Liver (tissue), 9 donors: ENCODE data around the gene SLIT3. TPM values are rescaled to one million over a fixed set of nuclear protein-coding genes. Genes with fewer than 3 reads are reported as not detected.

Experiments
- DNase-seq: peaks from one replicate; pipeline ENCODE4 v3.0.0-alpha.2; 2017; ENCODE audit warnings: low spot score
- H3K27ac ChIP-seq, 2 donors: one replicate each; pipeline ENCODE4 v1.7.0; 2013; ENCODE audit warnings: inconsistent platforms in 2 of 2, low read length in 2 of 2, control low read depth in 1 of 2, low read depth in 1 of 2, mild to moderate bottlenecking in 1 of 2
- H3K27me3 ChIP-seq, 4 donors: one replicate each; pipeline versions ENCODE4 v1.6.1 to v1.7.0; 2013; ENCODE audit warnings: low read length in 3 of 4, inconsistent platforms in 1 of 4, mild to moderate bottlenecking in 1 of 4, moderate library complexity in 1 of 4; ENCODE audit not compliant: control insufficient read depth in 4 of 4, insufficient read depth in 4 of 4
- H3K36me3 ChIP-seq, 4 donors: one replicate each; pipeline versions ENCODE4 v1.6.1 to v1.7.0; 2013; ENCODE audit warnings: low read length in 3 of 4, mild to moderate bottlenecking in 3 of 4, low read depth in 1 of 4, moderate library complexity in 1 of 4; ENCODE audit not compliant: control insufficient read depth in 4 of 4, insufficient read depth in 3 of 4
- H3K4me1 ChIP-seq, 4 donors: one replicate each; pipeline versions ENCODE4 v1.6.1 to v1.7.0; 2013; ENCODE audit warnings: low read length in 3 of 4, mild to moderate bottlenecking in 3 of 4, moderate library complexity in 1 of 4; ENCODE audit not compliant: control insufficient read depth in 4 of 4, insufficient read depth in 4 of 4
- H3K4me3 ChIP-seq, 3 donors: one replicate each; pipeline versions ENCODE4 v1.6.1 to v1.7.0; 2013; ENCODE audit warnings: low read length in 3 of 3, control low read depth in 1 of 3, low read depth in 1 of 3, mild to moderate bottlenecking in 1 of 3
- H3K9ac ChIP-seq, 2 donors: one replicate each; pipeline ENCODE4 v1.7.0; 2013; ENCODE audit warnings: low read length in 2 of 2, mild to moderate bottlenecking in 2 of 2, moderate library complexity in 2 of 2, control low read depth in 1 of 2, low read depth in 1 of 2
- H3K9me3 ChIP-seq, 4 donors: one replicate each; pipeline versions ENCODE4 v1.6.1 to v1.7.0; 2013; ENCODE audit warnings: low read length in 3 of 4; ENCODE audit not compliant: control insufficient read depth in 4 of 4
- ATF3 ChIP-seq: IDR thresholded peaks from 2 replicates; pipeline ENCODE4 v1.6.1; 2016; ENCODE audit warnings: antibody characterized with exemption
- CTCF ChIP-seq: fragments of 150-350 bp; IDR thresholded peaks from 2 replicates; pipeline ENCODE4 v1.5.1; 2017; ENCODE audit warnings: improper control_type of control experiment, low read depth, low read length; ENCODE audit not compliant: missing input control
- EGR1 ChIP-seq, 2 donors: IDR thresholded peaks; 2 replicates each; pipeline ENCODE4 v1.6.1; 2016 to 2018; ENCODE audit warnings: antibody characterized with exemption in 2 of 2, low read depth in 2 of 2
- FOXA1 ChIP-seq: IDR thresholded peaks from 2 replicates; pipeline ENCODE4 v1.6.1; 2016; ENCODE audit warnings: antibody characterized with exemption
- FOXA2 ChIP-seq: IDR thresholded peaks from 2 replicates; pipeline ENCODE4 v1.6.1; 2016; ENCODE audit warnings: antibody characterized with exemption
- GABPA ChIP-seq, 2 donors: IDR thresholded peaks in 1 of 2; conservative IDR thresholded peaks in 1 of 2; 2 replicates each; pipeline ENCODE4 v1.6.1; 2016; ENCODE audit warnings: antibody characterized with exemption in 2 of 2, mild to moderate bottlenecking in 1 of 2, moderate library complexity in 1 of 2
- HNF4A ChIP-seq, 2 donors: conservative IDR thresholded peaks; 2 replicates each; pipeline ENCODE4 v1.6.1; 2016; ENCODE audit warnings: antibody characterized with exemption in 2 of 2, mild to moderate bottlenecking in 2 of 2
- HNF4G ChIP-seq: IDR thresholded peaks from 2 replicates; pipeline ENCODE4 v1.6.1; 2016; ENCODE audit warnings: antibody characterized with exemption
- JUND ChIP-seq, 2 donors: IDR thresholded peaks; 2 replicates each; pipeline ENCODE4 v1.6.1; 2016; ENCODE audit warnings: antibody characterized with exemption in 2 of 2
- MAX ChIP-seq: IDR thresholded peaks from 2 replicates; pipeline ENCODE4 v1.6.1; 2016; ENCODE audit warnings: antibody characterized with exemption
- NR2F2 ChIP-seq: IDR thresholded peaks from 2 replicates; pipeline ENCODE4 v1.6.1; 2016; ENCODE audit warnings: antibody characterized with exemption
- RAD21 ChIP-seq, 2 donors: IDR thresholded peaks; 2 replicates each; pipeline ENCODE4 v1.6.1; 2016; ENCODE audit warnings: antibody characterized with exemption in 2 of 2, mild to moderate bottlenecking in 2 of 2
- REST ChIP-seq: IDR thresholded peaks from 2 replicates; pipeline ENCODE4 v1.6.1; 2016; ENCODE audit warnings: antibody characterized with exemption, mild to moderate bottlenecking
- RXRA ChIP-seq, 2 donors: IDR thresholded peaks; 2 replicates each; pipeline ENCODE4 v1.6.1; 2017 to 2018; ENCODE audit warnings: antibody characterized with exemption in 2 of 2, mild to moderate bottlenecking in 1 of 2
- SP1 ChIP-seq: IDR thresholded peaks from 2 replicates; pipeline ENCODE4 v1.6.1; 2018; ENCODE audit warnings: antibody characterized with exemption, mild to moderate bottlenecking
- TAF1 ChIP-seq: conservative IDR thresholded peaks from 2 replicates; pipeline ENCODE4 v1.6.1; 2016; ENCODE audit warnings: antibody characterized with exemption, mild to moderate bottlenecking
- YY1 ChIP-seq: IDR thresholded peaks from 2 replicates; pipeline ENCODE4 v1.6.1; 2016; ENCODE audit warnings: antibody characterized with exemption, mild to moderate bottlenecking
- ZBTB33 ChIP-seq: IDR thresholded peaks from 2 replicates; pipeline ENCODE4 v1.6.1; 2016; ENCODE audit warnings: antibody characterized with exemption
- WGBS: extraction: QIAGEN DNeasy Blood & Tissue Kit; methylation state at CpG from one replicate; pipeline ENCODE4 v1.1.7; 2013; 5-methylcytosine and 5-hydroxymethylcytosine counted together
- polyA plus RNA-seq, 2 donors: library from polyadenylated mRNA; stranded (reverse) in 1 of 2; unstranded in 1 of 2; fragments of 200-250 nt in 1 of 2; fragments of >200 nt in 1 of 2; fragmentation: Nextera tagmentation in 1 of 2; extraction: Ambion mirVana in 1 of 2; gene quantifications; one replicate each; pipeline versions ENCODE4 v1.2.1 to v1.2.3, GENCODE V29; 2013 to 2015
- total RNA-seq, 2 donors: library from RNA; depleted of rRNA; stranded (reverse); fragments of >200 nt; gene quantifications; one replicate each; pipeline ENCODE4 v1.2.3, GENCODE V29; 2014
- donor health status: healthy.
- donor health status: healthy.
- donor health status: healthy.
- donor health status: healthy.
- donor health status: healthy.

SLIT3 gene
- total and polyA plus RNA-seq, 4 donors, result 0.61 to 1.3 (median 0.91) TPM

GRCh38 chr5:168951769-168952168, 349.2 kb downstream of the SLIT3 start:
- TF ChIP-seq REST (no peak), CTCF (no peak), MAX (no peak), HNF4G (no peak), SP1 (no peak), RAD21 (IDR thresholded peaks at IDR 0.05) (no peak), HNF4A (conservative IDR thresholded peaks at IDR 0.05) (no peak), JUND (IDR thresholded peaks at IDR 0.05) (no peak), TAF1 (no peak), EGR1 (IDR thresholded peaks at IDR 0.05; ENCODE audit: low read depth in 2 of 2) (no peak), YY1 (no peak), ATF3 (no peak)
- Histone ChIP-seq H3K4me3 (no peak overlapping the region), H3K4me1 (no peaks in the 10 kb centered on the region), H3K9me3 (no peaks in the 10 kb centered on the region), H3K27me3 (no peaks in the 10 kb centered on the region), H3K27ac (no peak overlapping the region), H3K36me3 (no peaks in the 10 kb centered on the region), H3K9ac (no peak overlapping the region)
- WGBS, result 93% methylated on average over 5 of the region's 5 CpGs
- DNase-seq, result no peak

GRCh38 chr5:168951356-168951755, 349.6 kb downstream of the SLIT3 start:
- no peaks in the 10 kb centered on the region for H3K9me3 ChIP-seq
- no peak overlapping the region for H3K27ac ChIP-seq
- DNase-seq, result no peak
- no peaks in the 10 kb centered on the region for H3K4me1 ChIP-seq
- TF ChIP-seq JUND (IDR thresholded peaks at IDR 0.05) (no peak), HNF4A (conservative IDR thresholded peaks at IDR 0.05) (no peak), ZBTB33 (no peak), SP1 (no peak), RXRA (IDR thresholded peaks at IDR 0.05) (no peak), FOXA2 (no peak), ATF3 (no peak), CTCF (no peak), NR2F2 (no peak), YY1 (no peak), EGR1 (IDR thresholded peaks at IDR 0.05; ENCODE audit: low read depth in 2 of 2) (no peak), GABPA (IDR thresholded peaks at IDR 0.05 in 1 of 2, conservative IDR thresholded peaks at IDR 0.05 in 1 of 2) (no peak), MAX (no peak), HNF4G (no peak), RAD21 (IDR thresholded peaks at IDR 0.05) (no peak), FOXA1 (no peak), TAF1 (no peak)
- 64% methylated on average over 1 of the region's 1 CpG for WGBS
- no peaks in the 10 kb centered on the region for H3K36me3 ChIP-seq
- H3K4me3 ChIP-seq, result no peak overlapping the region
- no peaks in the 10 kb centered on the region for H3K27me3 ChIP-seq
- no peak overlapping the region for H3K9ac ChIP-seq
